GM06990 (cell line): Measurements from ENCODE around the gene COX10.
A peak's percentile ranks its signal among the peaks of the same experiment; 100 is the strongest.

Source experiments
- DNase-seq: peaks from one replicate; pipeline ENCODE4 v3.0.0-alpha.2; 2011; ENCODE audit not compliant: insufficient read length; ENCODE audit errors: extremely low read depth
- H3K27me3 ChIP-seq: replicated peaks from 2 replicates; pipeline ENCODE4 v1.6.0; 2011; ENCODE audit warnings: low read length; ENCODE audit not compliant: control insufficient read depth, insufficient read depth
- H3K36me3 ChIP-seq: 2 replicates; pipeline ENCODE4 v1.5.1; 2011; ENCODE audit warnings: low read length; ENCODE audit not compliant: control insufficient read depth, insufficient read depth
- H3K4me3 ChIP-seq: replicated peaks from 2 replicates; pipeline ENCODE4 v1.5.1; 2011; ENCODE audit warnings: low read depth, mild to moderate bottlenecking, control low read depth, low read length
- CTCF ChIP-seq: IDR thresholded peaks from 2 replicates; pipeline ENCODE4 v1.5.1; 2011; ENCODE audit warnings: low read length, control low read depth, mild to moderate bottlenecking, inconsistent platforms; ENCODE audit not compliant: insufficient read depth, poor library complexity, severe bottlenecking

The COX10 gene

DNA sequence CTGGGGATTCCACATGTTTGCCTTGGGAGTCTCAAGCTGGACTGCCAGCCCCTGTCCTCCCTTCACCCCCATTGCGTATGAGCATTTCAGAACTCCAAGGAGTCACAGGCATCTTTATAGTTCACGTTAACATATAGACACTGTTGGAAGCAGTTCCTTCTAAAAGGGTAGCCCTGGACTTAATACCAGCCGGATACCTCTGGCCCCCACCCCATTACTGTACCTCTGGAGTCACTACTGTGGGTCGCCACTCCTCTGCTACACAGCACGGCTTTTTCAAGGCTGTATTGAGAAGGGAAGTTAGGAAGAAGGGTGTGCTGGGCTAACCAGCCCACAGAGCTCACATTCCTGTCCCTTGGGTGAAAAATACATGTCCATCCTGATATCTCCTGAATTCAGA, 138.5 kb downstream of the COX10 start:
- no peak overlapping the region for H3K4me3 ChIP-seq
- peaks cover 8% of the 10 kb centered on the region for H3K36me3 ChIP-seq
- DNase-seq: no peak
- H3K27me3 ChIP-seq: no peaks in the 10 kb centered on the region
- no peak for TF ChIP-seq CTCF

- DNase-seq: no peak
Observed at GRCh38 chr17:14209215-14209614, 139.9 kb downstream of the COX10 start.

GRCh38 chr17:14211246-14211645, 141.9 kb downstream of the COX10 start:
- Histone ChIP-seq H3K4me3 (no peak overlapping the region), H3K27me3 (no peaks in the 10 kb centered on the region), H3K36me3 (peaks cover 8% of the 10 kb centered on the region)
- no peak for TF ChIP-seq CTCF
- DNase-seq: no peak

More at GRCh38 chr17:14209215-14209614, 139.9 kb downstream of the COX10 start:
- H3K4me3 ChIP-seq: no peak overlapping the region
- peaks cover 8% of the 10 kb centered on the region for H3K36me3 ChIP-seq
- no peaks in the 10 kb centered on the region for H3K27me3 ChIP-seq
- no peak for TF ChIP-seq CTCF

GRCh38 chr17:14211801-14212200, 142.5 kb downstream of the COX10 start:
- H3K4me3 ChIP-seq: no peak overlapping the region
- H3K27me3 ChIP-seq: no peaks in the 10 kb centered on the region
- peak; percentile 21 for TF ChIP-seq CTCF
- no peak for DNase-seq
- peaks cover 4% of the 10 kb centered on the region for H3K36me3 ChIP-seq

DNA sequence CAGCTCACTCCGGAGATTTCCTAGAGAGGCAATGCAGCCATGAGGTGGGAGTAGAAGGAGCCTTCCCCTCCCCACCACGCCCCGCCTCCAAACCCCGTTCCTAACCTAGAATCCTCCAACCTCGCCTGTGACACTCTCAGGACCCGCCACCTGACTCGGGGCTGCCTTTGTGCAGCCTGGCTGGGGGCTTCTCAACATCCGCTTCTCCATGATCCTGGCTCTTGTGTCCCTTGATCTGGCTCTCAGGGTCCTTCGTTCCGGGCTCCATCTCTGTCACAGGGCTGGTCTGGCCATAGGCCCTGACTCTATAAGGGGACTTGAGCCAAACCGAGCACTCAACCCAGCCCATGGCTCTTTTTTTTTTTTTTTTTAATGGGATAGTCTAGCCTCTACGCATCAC, 143.1 kb downstream of the COX10 start:
- H3K36me3 ChIP-seq: peaks cover 2% of the 10 kb centered on the region
- no peak for DNase-seq
- TF ChIP-seq CTCF: no peak

DNA sequence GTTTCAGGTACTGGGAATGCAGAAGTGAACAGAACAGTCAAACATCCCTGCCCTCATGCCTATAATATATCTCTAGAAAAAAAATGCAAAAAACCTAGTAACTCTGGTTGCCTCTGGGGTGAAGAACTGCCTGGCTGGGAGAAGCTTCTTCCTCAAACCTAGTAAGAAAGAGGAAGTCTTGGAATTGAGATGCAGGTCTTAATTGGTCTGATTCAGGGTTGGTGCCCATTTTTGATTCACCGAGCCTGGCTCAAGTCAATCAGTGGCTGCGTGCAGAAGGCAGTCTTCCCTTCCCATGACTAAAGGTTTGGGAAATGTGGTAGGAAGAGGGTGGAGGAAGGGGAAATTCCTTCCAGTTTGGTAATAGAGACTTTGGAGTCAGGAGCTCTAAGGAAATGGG, 145.0 kb downstream of the COX10 start:
- H3K27me3 ChIP-seq: no peaks in the 10 kb centered on the region
- H3K36me3 ChIP-seq: peaks cover 2% of the 10 kb centered on the region
- no peak for TF ChIP-seq CTCF
- DNase-seq: no peak
- H3K4me3 ChIP-seq: no peak overlapping the region

More for the DNA sequence above, 143.1 kb downstream of the COX10 start:
- Histone ChIP-seq H3K27me3 (no peaks in the 10 kb centered on the region), H3K4me3 (no peak overlapping the region)
